ENCODE results near the gene SLC4A11.
A peak's percentile ranks its signal among the peaks of the same experiment; 100 is the strongest.

The SLC4A11 gene

DNA sequence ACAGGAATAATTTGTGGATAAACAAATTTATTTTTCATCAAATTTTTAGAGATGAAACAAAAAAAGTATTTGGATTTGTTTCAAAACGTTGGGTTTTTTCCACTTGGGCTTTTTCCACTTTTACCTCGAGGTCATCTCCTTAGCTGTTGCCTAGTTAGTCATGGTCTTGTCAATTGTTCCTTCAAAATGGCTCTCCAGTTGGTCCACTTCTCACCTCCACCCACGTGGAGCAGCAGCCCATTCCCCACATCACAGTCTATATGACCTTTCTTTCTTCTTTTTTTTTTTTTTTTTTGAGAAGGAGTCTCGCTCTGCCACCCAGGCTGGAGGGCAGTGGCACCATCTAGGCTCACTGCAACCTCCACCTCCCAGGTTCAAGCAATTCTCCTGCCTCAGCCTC is 6.7 kb upstream of the SLC4A11 start:
- no peak for DNase-seq

GRCh38 chr20:3245156-3245555 is 6.2 kb upstream of the SLC4A11 start:
- no peak for DNase-seq

DNA sequence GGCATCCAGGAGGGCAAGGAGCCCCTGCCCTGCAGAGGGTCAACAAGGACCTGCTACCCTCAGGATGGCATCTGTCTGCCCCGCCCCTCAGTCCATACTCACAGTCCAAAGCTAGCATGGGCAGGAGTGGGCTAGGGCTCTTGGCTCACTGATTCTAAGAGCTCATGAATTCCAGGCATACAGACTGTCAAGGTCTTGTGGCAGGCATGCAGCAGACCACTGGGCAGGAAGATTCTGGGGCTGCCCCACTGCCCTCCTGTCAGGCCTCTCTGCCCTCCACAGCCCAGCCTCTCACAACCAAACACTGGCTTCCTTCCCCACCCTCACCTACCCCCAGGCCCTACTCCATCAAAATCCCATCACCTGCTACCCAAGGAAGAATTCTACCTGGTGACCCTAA is 5.6 kb upstream of the SLC4A11 start:
- DNase-seq, result no peak

- DNase-seq, result no peak
Observed at GRCh38 chr20:3243718-3244358, 4.8 kb upstream of the SLC4A11 start.

DNA sequence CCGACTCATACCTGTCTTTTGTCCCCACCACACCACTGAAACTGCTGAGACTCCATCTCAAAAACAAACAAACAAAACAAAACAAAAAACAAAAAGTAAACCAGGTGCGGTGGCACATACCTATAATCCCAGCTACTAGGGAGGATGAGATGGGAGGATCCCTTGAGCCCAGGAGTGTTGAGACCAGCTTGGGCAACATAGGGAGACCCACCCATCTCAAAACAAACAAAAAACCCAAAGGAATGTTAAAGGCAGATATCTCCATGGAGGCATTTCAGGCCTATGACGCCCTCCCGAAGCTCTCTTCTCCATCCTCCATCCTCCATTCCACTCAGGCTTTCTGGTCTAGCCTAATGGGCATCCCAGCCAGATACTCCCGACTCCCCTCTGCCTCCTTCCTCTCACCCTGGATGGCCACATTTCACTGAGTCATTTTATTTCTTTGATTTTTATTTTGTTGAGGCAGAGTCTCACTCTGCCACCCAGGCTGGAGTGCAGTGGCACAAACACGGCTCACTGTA is 3.2 kb upstream of the SLC4A11 start:
- no peak for DNase-seq

GRCh38 chr20:3240776-3241363 is 1.9 kb upstream of the SLC4A11 start:
- DNase-seq, result no peak

GRCh38 chr20:3239867-3240775 is 1.1 kb upstream of the SLC4A11 start:
- no peak for DNase-seq

GRCh38 chr20:3238616-3239025 is 369 bp downstream of the SLC4A11 start:
- peak in 1 of 2 donors; percentile 22 for DNase-seq

DNA sequence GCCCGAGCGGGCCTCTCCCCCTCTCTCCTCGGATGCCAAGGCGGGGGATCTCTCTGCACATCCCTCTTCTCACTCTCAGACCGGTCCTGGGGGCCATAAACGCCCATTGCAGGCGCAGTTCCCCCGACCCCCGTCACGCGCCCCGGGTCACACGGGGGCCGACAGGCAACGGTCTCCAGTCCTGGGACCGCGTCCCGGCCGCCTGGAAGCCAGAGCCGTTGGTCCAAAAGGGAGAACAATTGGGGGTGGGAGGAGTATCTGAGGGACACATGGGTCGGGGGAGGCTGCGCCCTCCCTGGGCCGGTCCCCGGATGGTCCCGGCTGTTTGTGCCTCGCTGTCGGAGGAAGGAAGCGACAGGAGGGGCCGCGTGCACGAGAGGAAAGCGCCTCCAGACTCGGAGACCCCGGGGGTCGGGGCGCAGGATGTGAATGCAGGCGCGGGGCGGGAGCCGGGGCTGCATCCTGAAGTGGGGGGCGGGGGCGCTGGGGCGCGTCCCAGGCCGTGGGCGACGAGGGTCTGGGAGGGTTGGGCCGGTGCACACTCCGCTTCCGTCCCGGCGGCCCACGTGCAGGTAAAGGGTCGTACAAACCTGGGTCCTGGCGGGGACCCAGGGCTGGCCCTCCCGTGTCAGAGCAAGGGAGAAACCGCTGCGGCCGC is 903 bp downstream of the SLC4A11 start:
- no peak for DNase-seq

GRCh38 chr20:3237011-3237957 is 1.7 kb downstream of the SLC4A11 start:
- no peak for DNase-seq

DNA sequence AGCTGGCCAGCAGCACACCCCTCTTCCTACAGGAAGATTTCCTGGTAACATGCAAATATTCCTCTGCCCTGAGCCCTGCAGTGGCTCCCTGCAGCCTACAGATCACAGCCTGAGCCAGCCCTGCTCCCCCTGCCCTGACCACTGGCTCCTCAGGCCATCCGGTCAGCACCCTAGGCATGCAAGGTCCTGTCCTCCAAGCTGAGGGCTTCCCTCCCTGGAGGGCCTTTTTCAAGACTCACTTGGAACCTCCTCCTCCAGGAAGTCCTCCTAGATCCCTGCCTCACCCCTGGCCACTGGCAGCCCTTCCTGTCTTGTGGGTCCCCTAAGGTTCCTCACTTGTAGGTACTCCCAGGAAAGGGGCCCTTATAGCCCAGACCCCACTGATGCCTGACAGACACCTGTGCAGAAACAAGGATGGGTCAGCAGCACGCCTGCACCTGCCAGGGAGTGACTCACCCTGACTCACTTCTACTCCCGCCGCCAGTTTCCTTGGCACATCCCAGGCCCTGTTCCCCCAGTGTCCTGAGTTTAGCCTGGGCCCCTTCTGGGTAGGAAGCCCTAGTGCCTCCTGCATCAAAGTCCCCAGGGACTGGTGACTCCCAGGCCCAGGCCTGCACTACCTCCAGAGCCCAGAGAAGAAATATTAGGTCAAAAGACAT is 3.2 kb downstream of the SLC4A11 start:
- no peak for DNase-seq

DNA sequence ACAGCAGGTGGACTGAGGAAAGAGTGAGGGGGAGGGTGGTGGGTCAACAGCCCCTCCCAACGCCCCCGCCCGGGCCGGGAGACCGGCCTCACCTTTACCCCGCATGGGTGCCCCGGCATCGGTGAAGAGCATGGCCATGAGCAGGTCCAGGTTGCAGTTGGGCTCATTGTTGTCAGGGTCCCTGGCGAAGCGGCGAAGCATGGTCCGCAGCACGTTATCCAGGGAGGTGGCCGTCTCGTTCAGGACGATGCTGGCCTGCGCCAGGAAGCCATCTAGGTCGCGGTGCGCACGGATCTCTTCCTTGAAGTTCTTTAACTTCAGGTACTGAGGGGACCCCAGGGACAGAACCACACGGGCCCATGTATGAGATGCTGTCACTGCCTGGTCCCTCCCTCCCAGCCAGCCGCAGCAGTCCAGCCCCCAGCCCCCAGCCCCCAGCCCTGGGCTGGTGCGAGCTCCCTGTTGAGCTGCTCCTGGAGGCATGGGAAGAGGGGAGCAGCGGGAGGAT is 4.9 kb downstream of the SLC4A11 start:
- no peak for DNase-seq

- no peak for DNase-seq
Observed at GRCh38 chr20:3233131-3233990, 5.6 kb downstream of the SLC4A11 start.

GRCh38 chr20:3231889-3232588 is 7.0 kb downstream of the SLC4A11 start:
- DNase-seq, result no peak

DNA sequence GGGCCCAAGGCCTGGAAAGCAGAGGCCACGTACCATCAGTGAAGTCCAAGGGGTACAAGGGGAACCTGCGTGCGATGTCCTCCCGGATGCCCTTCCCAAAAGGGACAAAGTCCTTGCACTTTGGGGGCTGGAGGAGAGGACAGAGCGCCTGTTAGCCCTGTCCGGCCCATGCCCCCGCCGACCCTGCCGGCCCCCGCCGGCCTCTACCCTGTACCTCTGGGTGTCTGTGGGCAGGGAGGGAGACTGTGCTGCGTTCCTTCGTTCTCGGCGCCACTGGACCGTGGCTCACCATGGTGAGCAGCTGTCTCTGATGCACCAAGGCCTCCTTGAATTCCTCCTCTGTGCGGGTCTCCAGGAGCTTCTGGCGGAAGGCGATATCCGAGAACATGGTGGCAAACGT is 7.9 kb downstream of the SLC4A11 start:
- DNase-seq, result no peak

GRCh38 chr20:3229798-3230197 is 9.2 kb downstream of the SLC4A11 start:
- no peak for DNase-seq

DNA sequence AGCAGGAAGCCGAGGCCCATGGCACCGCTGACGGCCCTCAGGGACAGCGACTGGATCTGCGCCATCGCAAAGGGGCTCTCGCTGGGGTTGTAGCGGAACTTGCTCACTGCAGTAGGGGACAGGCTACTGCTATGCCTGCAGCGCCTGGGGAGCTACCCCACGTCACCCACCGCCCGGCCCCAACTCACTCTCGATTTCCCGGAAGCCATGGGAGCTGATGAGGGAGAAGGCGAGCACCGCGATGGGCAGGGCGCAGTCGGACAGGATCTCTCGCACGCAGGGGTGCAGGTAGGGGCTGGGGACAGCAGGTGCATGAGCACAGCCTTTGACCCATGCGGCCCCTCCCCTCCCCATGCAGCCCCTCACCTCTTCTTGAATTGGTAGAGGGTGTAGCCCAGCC is 9.8 kb downstream of the SLC4A11 start:
- no peak for DNase-seq

GRCh38 chr20:3228750-3229032 is 10.3 kb downstream of the SLC4A11 start:
- DNase-seq, result no peak

DNA sequence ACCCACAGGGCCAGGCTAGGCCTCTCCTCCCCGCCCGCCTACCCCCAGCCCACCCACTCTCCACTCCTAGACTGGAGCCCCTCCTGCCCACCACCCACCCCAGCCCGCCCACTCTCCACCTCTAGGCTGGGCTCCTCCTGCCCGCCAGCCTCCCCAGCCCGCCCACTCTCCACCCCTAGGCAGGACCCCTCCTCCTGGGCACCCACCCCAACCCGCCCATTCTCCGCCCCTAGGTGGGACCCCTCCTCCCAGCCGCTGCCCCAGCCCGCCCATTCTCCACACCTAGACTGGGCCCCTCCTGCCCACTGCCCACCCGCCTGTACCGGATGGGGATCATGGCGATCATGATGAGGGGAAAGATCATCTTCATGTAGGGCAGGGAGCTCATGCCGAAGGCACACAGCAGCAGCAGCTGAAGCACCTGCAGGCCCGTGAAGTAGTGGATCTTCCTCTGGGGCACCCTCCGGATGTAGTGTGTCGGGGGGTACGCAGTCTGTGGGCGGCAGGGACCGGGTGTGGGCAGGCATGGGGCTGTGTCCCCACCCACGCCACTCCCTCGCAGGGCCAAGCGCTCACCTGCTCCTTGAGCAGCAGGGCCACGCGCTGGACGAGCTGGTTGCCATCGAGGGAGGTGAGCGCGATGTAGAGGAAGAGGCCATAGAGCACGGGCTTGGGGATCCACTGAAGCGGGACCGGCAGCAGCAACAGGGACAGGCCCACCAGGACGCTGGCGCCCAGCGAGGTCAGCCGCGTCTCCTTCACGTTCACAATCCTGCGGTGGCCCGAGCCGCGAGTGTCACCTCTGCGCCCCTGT is 10.8 kb downstream of the SLC4A11 start:
- no peak for DNase-seq

Measured in bone marrow (tissue), 2 donors.